IPS-18c (cell line): ENCODE results near the gene COQ9.
"Not testable (repeated sequence)": the region's sequence is repeated elsewhere in the genome, so short reads cannot be mapped to it uniquely, and the experiment has no call there.

ENCODE experiments used
- H3K4me3 ChIP-seq: 2 replicates; pipeline ENCODE4 v1.7.0; 2013; ENCODE audit warnings: low read depth, mild to moderate bottlenecking, low read length, moderate library complexity; ENCODE audit not compliant: insufficient read depth
- H3K9me3 ChIP-seq: one replicate; pipeline ENCODE4 v1.6.1; 2013; ENCODE audit warnings: mild to moderate bottlenecking, low read length, moderate library complexity; ENCODE audit not compliant: control insufficient read depth, insufficient read depth

COQ9 gene

GRCh38 chr16:57497121-57497520, 49.8 kb downstream of the COQ9 start:
- no peak overlapping the region for H3K4me3 ChIP-seq

GRCh38 chr16:57498031-57498430, 50.8 kb downstream of the COQ9 start:
- H3K4me3 ChIP-seq, result no peak overlapping the region

More at GRCh38 chr16:57497121-57497520, 49.8 kb downstream of the COQ9 start:
- H3K9me3 ChIP-seq, result no peaks in the 10 kb centered on the region

GRCh38 chr16:57499941-57500340, 52.7 kb downstream of the COQ9 start:
- H3K9me3 ChIP-seq, H3K4me3 ChIP-seq: not testable (repeated sequence)

More at GRCh38 chr16:57498031-57498430, 50.8 kb downstream of the COQ9 start:
- H3K9me3 ChIP-seq, result no peaks in the 10 kb centered on the region

GRCh38 chr16:57500578-57501111, 53.4 kb downstream of the COQ9 start:
- Histone ChIP-seq H3K4me3 (no peak overlapping the region), H3K9me3 (no peaks in the 10 kb centered on the region)

- H3K9me3 ChIP-seq, result no peaks in the 10 kb centered on the region
- H3K4me3 ChIP-seq, result no peak overlapping the region
Observed at GRCh38 chr16:57501492-57501891, 54.2 kb downstream of the COQ9 start.

GRCh38 chr16:57502048-57502775, 54.9 kb downstream of the COQ9 start:
- no peak overlapping the region for H3K4me3 ChIP-seq
- no peaks in the 10 kb centered on the region for H3K9me3 ChIP-seq

- no peaks in the 10 kb centered on the region for H3K9me3 ChIP-seq
- no peak overlapping the region for H3K4me3 ChIP-seq
Observed at GRCh38 chr16:57503366-57503765, 56.1 kb downstream of the COQ9 start.

GRCh38 chr16:57504001-57504400, 56.7 kb downstream of the COQ9 start:
- no peaks in the 10 kb centered on the region for H3K9me3 ChIP-seq
- H3K4me3 ChIP-seq, result no peak overlapping the region

- H3K9me3 ChIP-seq, result no peaks in the 10 kb centered on the region
- no peak overlapping the region for H3K4me3 ChIP-seq
Observed at GRCh38 chr16:57504491-57504890, 57.2 kb downstream of the COQ9 start.

GRCh38 chr16:57505169-57505568, 57.9 kb downstream of the COQ9 start:
- no peaks in the 10 kb centered on the region for H3K9me3 ChIP-seq

GRCh38 chr16:57507136-57508034, 60.1 kb downstream of the COQ9 start:
- no peaks in the 10 kb centered on the region for H3K9me3 ChIP-seq
- H3K4me3 ChIP-seq, result no peak overlapping the region

More at GRCh38 chr16:57505169-57505568, 57.9 kb downstream of the COQ9 start:
- no peak overlapping the region for H3K4me3 ChIP-seq

GRCh38 chr16:57508035-57508425, 60.8 kb downstream of the COQ9 start:
- H3K9me3 ChIP-seq, result no peaks in the 10 kb centered on the region
- no peak overlapping the region for H3K4me3 ChIP-seq

GRCh38 chr16:57509231-57509923, 62.1 kb downstream of the COQ9 start:
- no peaks in the 10 kb centered on the region for H3K9me3 ChIP-seq
- no peak overlapping the region for H3K4me3 ChIP-seq

GRCh38 chr16:57510016-57510871, 63.0 kb downstream of the COQ9 start:
- no peak overlapping the region for H3K4me3 ChIP-seq

More at GRCh38 chr16:57510016-57510871, 63.0 kb downstream of the COQ9 start:
- no peaks in the 10 kb centered on the region for H3K9me3 ChIP-seq
